Measurements from ENCODE around the gene CDH4. TPM values are rescaled to one million over a fixed set of nuclear protein-coding genes. Genes with fewer than 3 reads are reported as not detected.

Gene CDH4
- total and polyA plus RNA-seq, 2 of the 13 experiments (the other 11 are each of a cell fraction or from before 2014, with no cell fraction given) = not detected

DNA sequence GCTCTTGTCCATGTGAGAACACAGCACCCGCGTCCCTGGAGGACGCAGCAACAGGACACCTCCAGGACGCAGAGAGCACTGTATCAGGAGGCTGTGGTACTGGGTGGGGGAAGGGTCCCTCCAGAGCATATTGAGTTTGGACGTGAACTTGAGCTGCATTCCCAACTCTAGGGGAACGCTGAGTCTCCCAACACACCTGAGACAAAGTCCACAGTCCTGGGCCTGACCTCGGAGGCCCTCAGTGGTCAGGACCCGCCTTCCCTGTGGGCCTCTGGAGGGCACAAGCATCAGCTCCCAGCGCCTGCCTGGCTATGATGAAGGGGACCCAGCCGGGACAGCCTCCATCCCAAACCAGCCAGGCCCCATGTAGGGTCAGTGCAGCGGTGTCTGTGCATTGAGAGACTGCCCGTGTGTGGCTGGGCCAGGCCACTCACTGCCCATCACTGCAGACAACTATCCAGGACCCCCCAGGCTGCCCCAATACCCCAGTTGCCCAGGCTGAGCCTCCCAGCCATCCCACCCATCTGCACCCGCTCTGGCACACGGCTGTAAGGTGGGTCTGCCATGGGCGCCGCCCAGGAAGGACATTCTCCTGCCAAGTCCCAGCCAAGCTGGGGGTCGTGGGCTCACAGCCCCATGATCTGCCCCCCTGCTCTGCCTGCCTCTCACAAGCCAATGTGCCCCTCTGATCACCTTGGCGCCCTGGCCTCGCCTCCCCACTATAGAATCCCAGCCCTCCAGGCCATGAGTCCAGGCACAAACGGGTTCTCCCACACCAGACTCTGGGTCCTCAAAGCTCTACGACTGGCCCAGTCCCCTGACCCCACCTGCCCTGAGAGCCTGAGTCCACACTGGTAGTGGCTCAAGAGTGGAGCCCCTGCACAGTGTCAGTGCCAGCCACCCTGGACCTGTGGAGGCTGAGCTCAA lies 697.9 kb downstream of the CDH4 start (continued):
- TF ChIP-seq, protein P1, sequence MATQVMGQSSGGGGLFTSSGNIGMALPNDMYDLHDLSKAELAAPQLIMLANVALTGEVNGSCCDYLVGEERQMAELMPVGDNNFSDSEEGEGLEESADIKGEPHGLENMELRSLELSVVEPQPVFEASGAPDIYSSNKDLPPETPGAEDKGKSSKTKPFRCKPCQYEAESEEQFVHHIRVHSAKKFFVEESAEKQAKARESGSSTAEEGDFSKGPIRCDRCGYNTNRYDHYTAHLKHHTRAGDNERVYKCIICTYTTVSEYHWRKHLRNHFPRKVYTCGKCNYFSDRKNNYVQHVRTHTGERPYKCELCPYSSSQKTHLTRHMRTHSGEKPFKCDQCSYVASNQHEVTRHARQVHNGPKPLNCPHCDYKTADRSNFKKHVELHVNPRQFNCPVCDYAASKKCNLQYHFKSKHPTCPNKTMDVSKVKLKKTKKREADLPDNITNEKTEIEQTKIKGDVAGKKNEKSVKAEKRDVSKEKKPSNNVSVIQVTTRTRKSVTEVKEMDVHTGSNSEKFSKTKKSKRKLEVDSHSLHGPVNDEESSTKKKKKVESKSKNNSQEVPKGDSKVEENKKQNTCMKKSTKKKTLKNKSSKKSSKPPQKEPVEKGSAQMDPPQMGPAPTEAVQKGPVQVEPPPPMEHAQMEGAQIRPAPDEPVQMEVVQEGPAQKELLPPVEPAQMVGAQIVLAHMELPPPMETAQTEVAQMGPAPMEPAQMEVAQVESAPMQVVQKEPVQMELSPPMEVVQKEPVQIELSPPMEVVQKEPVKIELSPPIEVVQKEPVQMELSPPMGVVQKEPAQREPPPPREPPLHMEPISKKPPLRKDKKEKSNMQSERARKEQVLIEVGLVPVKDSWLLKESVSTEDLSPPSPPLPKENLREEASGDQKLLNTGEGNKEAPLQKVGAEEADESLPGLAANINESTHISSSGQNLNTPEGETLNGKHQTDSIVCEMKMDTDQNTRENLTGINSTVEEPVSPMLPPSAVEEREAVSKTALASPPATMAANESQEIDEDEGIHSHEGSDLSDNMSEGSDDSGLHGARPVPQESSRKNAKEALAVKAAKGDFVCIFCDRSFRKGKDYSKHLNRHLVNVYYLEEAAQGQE (IDR thresholded peaks at IDR 0.05; ENCODE audit: borderline replicate concordance in 1 of 2, low read depth in 1 of 2, low read length in 2 of 2) = peak; percentile 0 to 42; a peak in 3 of 4 replicates
- TF ChIP-seq POLR2G (IDR thresholded peaks at IDR 0.05; ENCODE audit: low read depth, low read length) (no peak), HNF4G (IDR thresholded peaks at IDR 0.05; ENCODE audit: borderline replicate concordance, low read depth, low read length) (peak; percentile 60; the same call in 1 of the 2 replicates), HNF4G (CRISPR knock-in tag; IDR thresholded peaks at IDR 0.05; ENCODE audit: borderline replicate concordance, low read depth) (no peak), SALL1 (CRISPR knock-in tag; IDR thresholded peaks at IDR 0.05) (0 out of 2 replicates have a peak, but pooled peaks have one; percentile 11), ZNF572 (CRISPR knock-in tag; IDR thresholded peaks at IDR 0.05) (0 out of 2 replicates have a peak, but pooled peaks have one; percentile 56), HNF4A (CRISPR knock-in tag; IDR thresholded peaks at IDR 0.05) (peak; percentile 81)
- TF ChIP-seq, protein P2, sequence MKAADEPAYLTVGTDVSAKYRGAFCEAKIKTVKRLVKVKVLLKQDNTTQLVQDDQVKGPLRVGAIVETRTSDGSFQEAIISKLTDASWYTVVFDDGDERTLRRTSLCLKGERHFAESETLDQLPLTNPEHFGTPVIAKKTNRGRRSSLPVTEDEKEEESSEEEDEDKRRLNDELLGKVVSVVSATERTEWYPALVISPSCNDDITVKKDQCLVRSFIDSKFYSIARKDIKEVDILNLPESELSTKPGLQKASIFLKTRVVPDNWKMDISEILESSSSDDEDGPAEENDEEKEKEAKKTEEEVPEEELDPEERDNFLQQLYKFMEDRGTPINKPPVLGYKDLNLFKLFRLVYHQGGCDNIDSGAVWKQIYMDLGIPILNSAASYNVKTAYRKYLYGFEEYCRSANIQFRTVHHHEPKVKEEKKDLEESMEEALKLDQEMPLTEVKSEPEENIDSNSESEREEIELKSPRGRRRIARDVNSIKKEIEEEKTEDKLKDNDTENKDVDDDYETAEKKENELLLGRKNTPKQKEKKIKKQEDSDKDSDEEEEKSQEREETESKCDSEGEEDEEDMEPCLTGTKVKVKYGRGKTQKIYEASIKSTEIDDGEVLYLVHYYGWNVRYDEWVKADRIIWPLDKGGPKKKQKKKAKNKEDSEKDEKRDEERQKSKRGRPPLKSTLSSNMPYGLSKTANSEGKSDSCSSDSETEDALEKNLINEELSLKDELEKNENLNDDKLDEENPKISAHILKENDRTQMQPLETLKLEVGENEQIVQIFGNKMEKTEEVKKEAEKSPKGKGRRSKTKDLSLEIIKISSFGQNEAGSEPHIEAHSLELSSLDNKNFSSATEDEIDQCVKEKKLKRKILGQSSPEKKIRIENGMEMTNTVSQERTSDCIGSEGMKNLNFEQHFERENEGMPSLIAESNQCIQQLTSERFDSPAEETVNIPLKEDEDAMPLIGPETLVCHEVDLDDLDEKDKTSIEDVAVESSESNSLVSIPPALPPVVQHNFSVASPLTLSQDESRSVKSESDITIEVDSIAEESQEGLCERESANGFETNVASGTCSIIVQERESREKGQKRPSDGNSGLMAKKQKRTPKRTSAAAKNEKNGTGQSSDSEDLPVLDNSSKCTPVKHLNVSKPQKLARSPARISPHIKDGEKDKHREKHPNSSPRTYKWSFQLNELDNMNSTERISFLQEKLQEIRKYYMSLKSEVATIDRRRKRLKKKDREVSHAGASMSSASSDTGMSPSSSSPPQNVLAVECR (CRISPR knock-in tag; IDR thresholded peaks at IDR 0.05; ENCODE audit: borderline replicate concordance) = 0 out of 2 replicates have a peak, but pooled peaks have one; percentile 21
- TF ChIP-seq, protein P3, sequence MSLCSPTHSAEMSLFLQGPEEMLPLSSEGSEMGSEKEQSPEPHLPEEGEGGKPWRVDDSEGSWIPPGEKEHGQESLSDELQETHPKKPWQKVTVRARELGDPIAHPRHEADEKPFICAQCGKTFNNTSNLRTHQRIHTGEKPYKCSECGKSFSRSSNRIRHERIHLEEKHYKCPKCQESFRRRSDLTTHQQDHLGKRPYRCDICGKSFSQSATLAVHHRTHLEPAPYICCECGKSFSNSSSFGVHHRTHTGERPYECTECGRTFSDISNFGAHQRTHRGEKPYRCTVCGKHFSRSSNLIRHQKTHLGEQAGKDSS (CRISPR knock-in tag; IDR thresholded peaks at IDR 0.05; ENCODE audit: borderline replicate concordance, low read depth) = peak; percentile 60; the same call in 1 of the 2 replicates
- TF ChIP-seq, protein P4, sequence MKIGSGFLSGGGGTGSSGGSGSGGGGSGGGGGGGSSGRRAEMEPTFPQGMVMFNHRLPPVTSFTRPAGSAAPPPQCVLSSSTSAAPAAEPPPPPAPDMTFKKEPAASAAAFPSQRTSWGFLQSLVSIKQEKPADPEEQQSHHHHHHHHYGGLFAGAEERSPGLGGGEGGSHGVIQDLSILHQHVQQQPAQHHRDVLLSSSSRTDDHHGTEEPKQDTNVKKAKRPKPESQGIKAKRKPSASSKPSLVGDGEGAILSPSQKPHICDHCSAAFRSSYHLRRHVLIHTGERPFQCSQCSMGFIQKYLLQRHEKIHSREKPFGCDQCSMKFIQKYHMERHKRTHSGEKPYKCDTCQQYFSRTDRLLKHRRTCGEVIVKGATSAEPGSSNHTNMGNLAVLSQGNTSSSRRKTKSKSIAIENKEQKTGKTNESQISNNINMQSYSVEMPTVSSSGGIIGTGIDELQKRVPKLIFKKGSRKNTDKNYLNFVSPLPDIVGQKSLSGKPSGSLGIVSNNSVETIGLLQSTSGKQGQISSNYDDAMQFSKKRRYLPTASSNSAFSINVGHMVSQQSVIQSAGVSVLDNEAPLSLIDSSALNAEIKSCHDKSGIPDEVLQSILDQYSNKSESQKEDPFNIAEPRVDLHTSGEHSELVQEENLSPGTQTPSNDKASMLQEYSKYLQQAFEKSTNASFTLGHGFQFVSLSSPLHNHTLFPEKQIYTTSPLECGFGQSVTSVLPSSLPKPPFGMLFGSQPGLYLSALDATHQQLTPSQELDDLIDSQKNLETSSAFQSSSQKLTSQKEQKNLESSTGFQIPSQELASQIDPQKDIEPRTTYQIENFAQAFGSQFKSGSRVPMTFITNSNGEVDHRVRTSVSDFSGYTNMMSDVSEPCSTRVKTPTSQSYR (CRISPR knock-in tag; IDR thresholded peaks at IDR 0.05; ENCODE audit: borderline replicate concordance) = peak; percentile 90
- TF ChIP-seq, protein P5, sequence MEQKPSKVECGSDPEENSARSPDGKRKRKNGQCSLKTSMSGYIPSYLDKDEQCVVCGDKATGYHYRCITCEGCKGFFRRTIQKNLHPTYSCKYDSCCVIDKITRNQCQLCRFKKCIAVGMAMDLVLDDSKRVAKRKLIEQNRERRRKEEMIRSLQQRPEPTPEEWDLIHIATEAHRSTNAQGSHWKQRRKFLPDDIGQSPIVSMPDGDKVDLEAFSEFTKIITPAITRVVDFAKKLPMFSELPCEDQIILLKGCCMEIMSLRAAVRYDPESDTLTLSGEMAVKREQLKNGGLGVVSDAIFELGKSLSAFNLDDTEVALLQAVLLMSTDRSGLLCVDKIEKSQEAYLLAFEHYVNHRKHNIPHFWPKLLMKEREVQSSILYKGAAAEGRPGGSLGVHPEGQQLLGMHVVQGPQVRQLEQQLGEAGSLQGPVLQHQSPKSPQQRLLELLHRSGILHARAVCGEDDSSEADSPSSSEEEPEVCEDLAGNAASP (CRISPR knock-in tag; IDR thresholded peaks at IDR 0.05; ENCODE audit: borderline replicate concordance) = peak; percentile 89; the same call in 1 of the 2 replicates

Measured in HepG2 (cell line).